Right atrium auricular region (tissue), 2 donors: Measurements from ENCODE around the gene PLEKHM3. TPM values are rescaled to one million over a fixed set of nuclear protein-coding genes. Genes with fewer than 3 reads are reported as not detected.

Experiments used
- DNase-seq: peaks from one replicate; pipeline ENCODE4 v3.0.0-alpha.2; 2019; ENCODE audit warnings: low spot score
- H3K27ac ChIP-seq, 2 donors: fragments of 200-600 bp; sonication (generic); 1 replicate in 1 of 2; 2 replicates in 1 of 2; pipeline ENCODE4 v1.5.1; 2016 to 2019
- H3K27me3 ChIP-seq, 2 donors: fragments of 200-600 bp; sonication (generic); one replicate each; pipeline versions ENCODE4 v1.5.1 to v1.6.0; 2017 to 2019
- H3K36me3 ChIP-seq: fragments of 200-600 bp; sonication (generic); one replicate; pipeline ENCODE4 v1.5.1; 2016
- H3K4me1 ChIP-seq, 2 donors: fragments of 200-600 bp; sonication (generic); one replicate each; pipeline versions ENCODE4 v1.5.1 to v1.6.0; 2017 to 2019
- H3K4me3 ChIP-seq, 2 donors: fragments of 200-600 bp; sonication (generic); 1 replicate in 1 of 2; 2 replicates in 1 of 2; pipeline ENCODE4 v1.5.1; 2017 to 2019; ENCODE audit warnings: mild to moderate bottlenecking in 1 of 2, moderate library complexity in 1 of 2
- H3K9me3 ChIP-seq, 2 donors: fragments of 200-600 bp; sonication (generic); one replicate each; pipeline ENCODE4 v1.5.1; 2019
- CTCF ChIP-seq, 2 donors: fragments of 200-600 bp; sonication (generic); IDR thresholded peaks; one replicate each; pipeline ENCODE4 v1.5.1; 2019; ENCODE audit warnings: antibody characterized with exemption in 2 of 2
- total RNA-seq, 2 donors: library from RNA; depleted of rRNA; stranded (reverse); fragments of >200 nt; gene quantifications; one replicate each; pipeline ENCODE4 v1.1.0, GENCODE V29; 2016

The PLEKHM3 gene
- total RNA-seq, 2 donors from 2014 or later, result 14.9 to 20.0 TPM

DNA sequence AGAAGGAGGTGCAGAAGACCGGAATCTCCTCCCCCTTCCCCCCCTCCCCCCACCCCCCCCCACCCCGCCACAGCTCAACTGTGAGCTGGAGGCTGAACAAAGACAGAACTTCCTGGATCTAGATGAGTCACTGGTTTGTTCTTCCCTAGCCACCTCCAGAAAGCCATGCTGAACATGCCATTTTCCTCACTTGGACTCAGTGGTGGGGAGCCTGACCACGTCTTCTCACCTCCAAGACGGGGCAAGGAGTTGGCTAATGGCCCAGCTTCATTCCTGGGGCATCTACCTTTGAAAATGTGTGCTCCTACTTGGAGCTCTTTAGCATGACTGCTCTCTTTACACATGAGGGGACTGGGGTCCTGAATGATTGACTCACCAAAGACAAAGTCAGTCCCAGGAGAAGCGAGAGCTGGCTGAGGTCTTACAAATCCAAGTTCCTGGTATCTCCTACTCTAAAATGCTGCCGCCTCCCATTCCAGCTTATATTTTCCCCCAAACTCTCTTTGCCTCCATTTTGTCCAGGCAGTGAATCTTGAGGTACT, 233.0 kb downstream of the PLEKHM3 start:
- DNase-seq, result no peak

GRCh38 chr2:207791579-207792243, 233.6 kb downstream of the PLEKHM3 start:
- DNase-seq, result no peak
- Histone ChIP-seq H3K4me3 (no peak overlapping the region), H3K9me3 (no peaks in the 10 kb centered on the region), H3K4me1 (peaks cover 0 to 4% of the 10 kb centered on the region in 2 donors), H3K36me3 (no peaks in the 10 kb centered on the region), H3K27ac (no peak overlapping the region), H3K27me3 (no peaks in the 10 kb centered on the region)
- no peak for TF ChIP-seq CTCF (IDR thresholded peaks at IDR 0.05)

More for the DNA sequence above, 233.0 kb downstream of the PLEKHM3 start:
- TF ChIP-seq CTCF (IDR thresholded peaks at IDR 0.05), result no peak
- Histone ChIP-seq H3K27me3 (no peaks in the 10 kb centered on the region), H3K4me3 (no peak overlapping the region), H3K9me3 (no peaks in the 10 kb centered on the region), H3K4me1 (peaks cover 0 to 9% of the 10 kb centered on the region in 2 donors), H3K36me3 (no peaks in the 10 kb centered on the region), H3K27ac (peak overlapping the region in 1 of 2 donors; percentile 11)

DNA sequence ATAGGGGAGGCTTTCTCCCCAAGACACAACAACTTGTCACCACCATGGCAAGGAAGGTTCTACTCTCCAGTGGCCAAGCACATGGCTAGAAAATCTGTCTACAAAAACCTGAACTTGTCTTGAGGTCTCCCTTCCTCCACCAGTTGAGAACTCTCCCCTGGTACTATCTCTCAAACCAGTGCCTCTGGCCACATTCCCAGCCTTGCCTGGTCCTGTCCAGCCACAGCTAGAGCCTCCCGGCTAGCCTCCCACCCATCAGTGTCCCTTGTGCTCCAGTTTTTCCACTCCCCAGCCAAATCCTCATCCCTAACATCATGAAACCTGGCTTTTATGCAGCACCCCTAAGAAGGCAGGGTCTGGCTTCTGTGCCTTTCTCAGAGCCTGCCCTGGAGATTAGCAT, 234.4 kb downstream of the PLEKHM3 start:
- H3K36me3 ChIP-seq, result no peaks in the 10 kb centered on the region
- no peak overlapping the region for H3K27ac ChIP-seq
- H3K4me3 ChIP-seq, result no peak overlapping the region
- TF ChIP-seq CTCF (IDR thresholded peaks at IDR 0.05), result no peak
- H3K27me3 ChIP-seq, result no peaks in the 10 kb centered on the region
- no peak for DNase-seq
- no peaks in the 10 kb centered on the region for H3K9me3 ChIP-seq
- H3K4me1 ChIP-seq, result no peaks in the 10 kb centered on the region

- Histone ChIP-seq H3K36me3 (no peaks in the 10 kb centered on the region), H3K4me3 (no peak overlapping the region), H3K27me3 (no peaks in the 10 kb centered on the region), H3K4me1 (no peaks in the 10 kb centered on the region), H3K27ac (no peak overlapping the region), H3K9me3 (no peaks in the 10 kb centered on the region)
- no peak for DNase-seq
- no peak for TF ChIP-seq CTCF (IDR thresholded peaks at IDR 0.05)
Observed at GRCh38 chr2:207787800-207788199, 237.5 kb downstream of the PLEKHM3 start.

DNA sequence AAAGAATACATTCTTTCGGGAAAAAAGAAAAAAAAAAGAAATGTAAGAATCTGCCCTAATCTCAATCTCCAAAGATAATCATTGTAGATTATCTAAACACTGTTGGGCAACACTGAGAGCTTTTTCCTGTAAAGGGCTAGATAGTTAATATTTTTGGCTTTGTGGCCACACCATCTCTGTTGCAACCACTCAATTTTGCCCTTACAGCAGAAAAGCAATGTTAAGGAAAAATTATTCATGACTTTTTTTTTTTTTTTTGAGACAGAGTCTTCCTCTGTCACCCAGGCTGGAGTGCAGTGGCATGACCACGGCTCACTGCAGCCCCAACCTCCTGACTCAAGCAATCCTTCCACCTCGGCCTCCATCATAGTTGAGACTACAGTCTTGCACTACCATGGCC, 238.3 kb downstream of the PLEKHM3 start:
- H3K27ac ChIP-seq, result no peak overlapping the region
- DNase-seq, result no peak
- H3K4me3 ChIP-seq, result no peak overlapping the region
- H3K9me3 ChIP-seq, result no peaks in the 10 kb centered on the region
- H3K36me3 ChIP-seq, result no peaks in the 10 kb centered on the region
- no peaks in the 10 kb centered on the region for H3K4me1 ChIP-seq
- TF ChIP-seq CTCF (IDR thresholded peaks at IDR 0.05), result no peak
- no peaks in the 10 kb centered on the region for H3K27me3 ChIP-seq

- Histone ChIP-seq H3K27ac (no peak overlapping the region), H3K27me3 (no peaks in the 10 kb centered on the region), H3K36me3 (no peaks in the 10 kb centered on the region), H3K4me1 (no peaks in the 10 kb centered on the region), H3K4me3 (no peak overlapping the region), H3K9me3 (no peaks in the 10 kb centered on the region)
- DNase-seq, result no peak
- no peak for TF ChIP-seq CTCF (IDR thresholded peaks at IDR 0.05)
Observed at GRCh38 chr2:207784898-207785297, 240.4 kb downstream of the PLEKHM3 start.
